Left colon (tissue), 2 donors: Measurements from ENCODE around the gene KRTAP6-2. TPM values are rescaled to one million over a fixed set of nuclear protein-coding genes. Genes with fewer than 3 reads are reported as not detected.

Experiments used
- ATAC-seq: fragments of 200-7000 bp; cut with Tn5 transposase; one replicate; pipeline ENCODE4 v1.9.1; 2020; ENCODE audit warnings: mild to moderate bottlenecking, moderate library complexity
- DNase-seq, 2 donors: peaks; one replicate each; pipeline ENCODE4 v3.0.0-alpha.2; 2020
- intact Hi-C, 2 donors: fragments of 100-400 bp; cut with DNase I in 1 of 2; cut with micrococcal nuclease in 1 of 2; formaldehyde crosslinking; loops; one replicate each; pipeline versions ENCODE4 v1.11.2 to v1.14.0; 2022; cut with DNase I, micrococcal nuclease
- total RNA-seq, 2 donors: library from RNA; stranded (reverse); fragmentation: NEBNext Ultra II Directional; extraction: Animal tissue kit (Norgen Biotek cat#: 25700); gene quantifications; one replicate each; pipeline ENCODE4 v1.2.1, GENCODE V29; 2021
- donor health status: DM: no; HTN: no; CAD: no.
- donor health status: DM: yes; HTN: yes; CAD: no.

KRTAP6-2 gene
- total RNA-seq, 2 donors from 2014 or later = not detected

- DNase-seq (no peak), ATAC-seq (no peak)
- intact Hi-C loops = no loop called here
These were observed 18.6 kb downstream of the KRTAP6-2 start for GRCh38 chr21:30580132-30580531.

- DNase-seq = no peak
- intact Hi-C loops = no loop called here
These were observed 19.4 kb downstream of the KRTAP6-2 start for GRCh38 chr21:30579346-30579745.

GRCh38 chr21:30577766-30578165 is 20.9 kb downstream of the KRTAP6-2 start:
- DNase-seq = no peak
- intact Hi-C loops = no loop called here
- no peak for ATAC-seq

More at GRCh38 chr21:30579346-30579745, 19.4 kb downstream of the KRTAP6-2 start:
- no peak for ATAC-seq

- DNase-seq (no peak), ATAC-seq (no peak)
- intact Hi-C loops = no loop called here
These were observed 31.1 kb downstream of the KRTAP6-2 start for GRCh38 chr21:30567617-30568016.

- DNase-seq = no peak
- intact Hi-C loops = no loop called here
- ATAC-seq = no peak
These were observed 35.1 kb downstream of the KRTAP6-2 start for GRCh38 chr21:30563630-30564029.

GRCh38 chr21:30563072-30563471 is 35.6 kb downstream of the KRTAP6-2 start:
- DNase-seq (no peak), ATAC-seq (no peak)
- intact Hi-C loops = no loop called here

- ATAC-seq = no peak
- no peak for DNase-seq
- intact Hi-C loops = no loop called here
These were observed 36.7 kb downstream of the KRTAP6-2 start for GRCh38 chr21:30561957-30562356.

GRCh38 chr21:30561264-30561895 is 37.3 kb downstream of the KRTAP6-2 start, which contains the start of gene KRTAP19-7:
KRTAP19-7 (minus strand) TSS chr21:30561314; CDS start chr21:30561289, 25 bp downstream.
- intact Hi-C loops = no loop called here
- ATAC-seq = no peak

GRCh38 chr21:30555095-30555494 is 43.6 kb downstream of the KRTAP6-2 start:
- intact Hi-C loops = no loop called here
- ATAC-seq = no peak
- DNase-seq = no peak

More at GRCh38 chr21:30561264-30561895, 37.3 kb downstream of the KRTAP6-2 start, which contains the start of gene KRTAP19-7:
- no peak for DNase-seq

GRCh38 chr21:30552782-30553181 is 45.9 kb downstream of the KRTAP6-2 start:
- no peak for ATAC-seq

More at GRCh38 chr21:30552782-30553181, 45.9 kb downstream of the KRTAP6-2 start:
- DNase-seq = no peak
- intact Hi-C loops = no loop called here

Other genes starting within 250 kb of the KRTAP6-2 start
- gene KRTAP13-2, start 226.6 kb downstream of the KRTAP6-2 start, total RNA-seq = 1 to 10 TPM; 1.9 to 10.0 TPM
- gene KRTAP13-1, start 202.9 kb downstream of the KRTAP6-2 start, total RNA-seq = not detected
- gene KRTAP13-3, start 173.0 kb downstream of the KRTAP6-2 start, total RNA-seq = not detected
- not detected for gene KRTAP13-4, start 168.7 kb downstream of the KRTAP6-2 start, total RNA-seq
- not detected for gene KRTAP15-1, start 158.6 kb downstream of the KRTAP6-2 start, total RNA-seq
- gene KRTAP19-1, start 118.5 kb downstream of the KRTAP6-2 start, total RNA-seq = not detected
- gene KRTAP19-2, start 111.5 kb downstream of the KRTAP6-2 start, total RNA-seq = not detected
- not detected for gene KRTAP19-3, start 106.9 kb downstream of the KRTAP6-2 start, total RNA-seq
- not detected for gene KRTAP19-4, start 101.7 kb downstream of the KRTAP6-2 start, total RNA-seq
- gene KRTAP19-5, start 96.8 kb downstream of the KRTAP6-2 start, total RNA-seq = not detected
- gene KRTAP19-6, start 57.0 kb downstream of the KRTAP6-2 start, total RNA-seq = not detected
- not detected for gene KRTAP19-7, start 37.6 kb downstream of the KRTAP6-2 start, total RNA-seq
- not detected for gene KRTAP22-2, start 8.5 kb downstream of the KRTAP6-2 start, total RNA-seq
- gene KRTAP6-3, start 6.5 kb downstream of the KRTAP6-2 start, total RNA-seq = not detected
- gene KRTAP22-1, start 2.2 kb upstream of the KRTAP6-2 start, total RNA-seq = not detected
- not detected for gene KRTAP6-1, start 15.0 kb upstream of the KRTAP6-2 start, total RNA-seq
- gene KRTAP20-1, start 17.5 kb upstream of the KRTAP6-2 start, total RNA-seq = not detected
- gene KRTAP20-4, start 21.7 kb upstream of the KRTAP6-2 start, total RNA-seq = not detected
- not detected for gene KRTAP20-2, start 36.3 kb upstream of the KRTAP6-2 start, total RNA-seq
- not detected for gene KRTAP20-3, start 44.0 kb upstream of the KRTAP6-2 start, total RNA-seq
- gene KRTAP21-3, start 119.9 kb upstream of the KRTAP6-2 start, total RNA-seq = not detected
- not detected for gene KRTAP21-2, start 148.4 kb upstream of the KRTAP6-2 start, total RNA-seq
- gene KRTAP21-1, start 156.5 kb upstream of the KRTAP6-2 start, total RNA-seq = not detected
- not detected for gene KRTAP8-1, start 214.4 kb upstream of the KRTAP6-2 start, total RNA-seq
- not detected for gene KRTAP7-1, start 230.9 kb upstream of the KRTAP6-2 start, total RNA-seq